Stimulated activated CD4-positive, alpha-beta T cell treated with anti-CD3 and anti-CD28 coated beads, Interleukin-1b, Interleukin-23, amount 100 ng/mL, for 48 hours (primary cell): ENCODE measurements around the gene PTPN23.
A peak's percentile ranks its signal among the peaks of the same experiment; 100 is the strongest.

Experiments
- DNase-seq: peaks from one replicate; pipeline ENCODE4 v3.0.0-alpha.2; 2020

Gene PTPN23

DNA sequence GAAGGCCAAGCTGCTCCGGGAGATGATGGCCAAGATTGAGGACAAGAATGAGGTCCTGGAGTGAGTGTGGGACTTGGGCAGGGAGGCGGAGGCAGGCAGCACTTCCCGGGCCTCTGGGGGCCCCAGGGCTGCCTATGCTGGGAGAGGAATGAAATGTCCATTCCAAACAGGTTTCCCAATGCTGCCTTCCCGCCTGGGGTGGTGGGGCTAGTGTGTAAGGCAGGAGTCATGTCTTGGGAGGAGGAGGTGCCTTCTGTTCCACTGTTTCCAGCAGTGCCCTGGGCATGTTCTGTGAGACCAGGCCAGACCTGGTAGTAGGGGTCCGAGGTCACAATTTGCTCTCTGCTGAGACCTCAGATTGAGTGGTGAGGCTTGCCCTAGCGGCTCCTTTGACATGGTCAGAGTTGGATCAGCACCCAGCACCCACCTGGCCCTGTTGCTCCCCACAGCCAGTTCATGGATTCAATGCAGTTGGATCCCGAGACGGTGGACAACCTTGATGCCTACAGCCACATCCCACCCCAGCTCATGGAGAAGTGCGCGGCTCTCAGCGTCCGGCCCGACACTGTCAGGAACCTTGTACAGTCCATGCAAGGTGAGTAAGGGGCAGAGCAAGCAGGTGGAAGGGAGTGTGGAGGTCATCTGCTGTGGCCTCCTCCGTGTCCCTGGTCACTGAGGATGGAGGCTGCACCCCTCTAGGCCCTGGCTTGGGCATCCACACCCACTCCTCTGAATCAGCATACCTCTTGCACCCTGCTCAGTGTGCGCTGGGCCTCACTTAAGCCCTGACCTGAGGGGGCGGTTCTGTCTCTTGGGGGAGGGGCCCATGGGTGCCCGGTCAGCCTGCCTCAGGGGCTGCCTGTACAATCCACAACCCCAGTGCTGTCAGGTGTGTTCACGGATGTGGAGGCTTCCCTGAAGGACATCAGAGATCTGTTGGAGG lies 27.3 kb downstream of the PTPN23 start:
- no peak for DNase-seq

GRCh38 chr3:47408839-47409229 lies 28.0 kb downstream of the PTPN23 start:
- DNase-seq = no peak

GRCh38 chr3:47409284-47409683 lies 28.5 kb downstream of the PTPN23 start:
- DNase-seq = no peak

- no peak for DNase-seq
These were observed 29.0 kb downstream of the PTPN23 start for GRCh38 chr3:47409688-47410416.

DNA sequence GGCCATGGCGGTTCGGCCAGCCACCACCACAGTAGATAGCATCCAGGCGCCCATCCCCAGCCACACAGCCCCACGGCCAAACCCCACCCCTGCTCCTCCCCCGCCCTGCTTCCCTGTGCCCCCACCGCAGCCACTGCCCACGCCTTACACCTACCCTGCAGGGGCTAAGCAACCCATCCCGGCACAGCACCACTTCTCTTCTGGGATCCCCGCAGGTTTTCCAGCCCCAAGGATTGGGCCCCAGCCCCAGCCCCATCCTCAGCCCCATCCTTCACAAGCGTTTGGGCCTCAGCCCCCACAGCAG lies 29.5 kb downstream of the PTPN23 start:
- no peak for DNase-seq

- DNase-seq = no peak
These were observed 30.2 kb downstream of the PTPN23 start for GRCh38 chr3:47410801-47411646.

GRCh38 chr3:47411696-47412452 lies 31.1 kb downstream of the PTPN23 start:
- DNase-seq = no peak

DNA sequence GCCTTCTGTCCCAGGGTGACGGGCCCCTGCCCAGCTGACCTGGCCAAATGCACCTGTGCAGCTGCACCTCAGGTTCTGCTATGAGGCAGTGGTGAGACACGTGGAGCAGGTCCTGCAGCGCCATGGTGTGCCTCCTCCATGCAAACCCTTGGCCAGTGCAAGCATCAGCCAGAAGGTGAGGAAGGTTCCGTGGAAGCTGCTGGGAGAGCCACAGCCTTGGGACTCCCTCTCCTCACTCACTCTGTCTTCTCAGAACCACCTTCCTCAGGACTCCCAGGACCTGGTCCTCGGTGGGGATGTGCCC lies 31.6 kb downstream of the PTPN23 start:
- no peak for DNase-seq

DNA sequence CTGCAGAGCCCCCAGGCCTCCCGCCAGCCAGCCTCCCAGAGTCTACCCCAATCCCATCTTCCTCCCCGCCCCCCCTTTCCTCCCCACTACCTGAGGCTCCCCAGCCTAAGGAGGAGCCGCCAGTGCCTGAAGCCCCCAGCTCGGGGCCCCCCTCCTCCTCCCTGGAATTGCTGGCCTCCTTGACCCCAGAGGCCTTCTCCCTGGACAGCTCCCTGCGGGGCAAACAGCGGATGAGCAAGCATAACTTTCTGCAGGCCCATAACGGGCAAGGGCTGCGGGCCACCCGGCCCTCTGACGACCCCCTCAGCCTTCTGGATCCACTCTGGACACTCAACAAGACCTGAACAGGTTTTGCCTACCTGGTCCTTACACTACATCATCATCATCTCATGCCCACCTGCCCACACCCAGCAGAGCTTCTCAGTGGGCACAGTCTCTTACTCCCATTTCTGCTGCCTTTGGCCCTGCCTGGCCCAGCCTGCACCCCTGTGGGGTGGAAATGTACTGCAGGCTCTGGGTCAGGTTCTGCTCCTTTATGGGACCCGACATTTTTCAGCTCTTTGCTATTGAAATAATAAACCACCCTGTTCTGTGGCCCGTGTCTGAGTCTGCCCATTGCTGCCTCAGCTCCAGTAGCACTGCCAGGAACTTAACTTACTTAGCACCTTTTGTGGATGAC lies 32.2 kb downstream of the PTPN23 start:
- no peak for DNase-seq

- no peak for DNase-seq
These were observed 32.9 kb downstream of the PTPN23 start for GRCh38 chr3:47413751-47414150.

DNA sequence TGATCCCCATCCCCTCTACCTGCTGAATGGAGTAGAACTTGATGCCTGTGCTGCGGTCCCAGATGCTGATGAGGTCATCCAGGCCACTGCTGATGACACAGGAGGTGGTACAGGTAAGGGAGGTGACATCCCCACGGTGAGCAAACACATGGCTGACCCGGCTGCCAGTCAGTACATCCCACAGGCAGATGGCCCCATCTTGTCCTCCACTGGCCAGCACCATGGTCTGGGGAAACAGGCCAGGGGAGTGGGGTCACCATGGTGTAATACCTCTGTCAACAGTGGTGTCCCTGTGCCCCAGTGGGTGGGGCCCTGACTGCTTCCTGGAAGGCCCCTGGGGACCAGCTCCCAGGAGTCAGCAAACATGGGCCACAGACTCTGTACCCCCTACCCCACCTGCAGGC lies 33.3 kb downstream of the PTPN23 start:
- no peak for DNase-seq

DNA sequence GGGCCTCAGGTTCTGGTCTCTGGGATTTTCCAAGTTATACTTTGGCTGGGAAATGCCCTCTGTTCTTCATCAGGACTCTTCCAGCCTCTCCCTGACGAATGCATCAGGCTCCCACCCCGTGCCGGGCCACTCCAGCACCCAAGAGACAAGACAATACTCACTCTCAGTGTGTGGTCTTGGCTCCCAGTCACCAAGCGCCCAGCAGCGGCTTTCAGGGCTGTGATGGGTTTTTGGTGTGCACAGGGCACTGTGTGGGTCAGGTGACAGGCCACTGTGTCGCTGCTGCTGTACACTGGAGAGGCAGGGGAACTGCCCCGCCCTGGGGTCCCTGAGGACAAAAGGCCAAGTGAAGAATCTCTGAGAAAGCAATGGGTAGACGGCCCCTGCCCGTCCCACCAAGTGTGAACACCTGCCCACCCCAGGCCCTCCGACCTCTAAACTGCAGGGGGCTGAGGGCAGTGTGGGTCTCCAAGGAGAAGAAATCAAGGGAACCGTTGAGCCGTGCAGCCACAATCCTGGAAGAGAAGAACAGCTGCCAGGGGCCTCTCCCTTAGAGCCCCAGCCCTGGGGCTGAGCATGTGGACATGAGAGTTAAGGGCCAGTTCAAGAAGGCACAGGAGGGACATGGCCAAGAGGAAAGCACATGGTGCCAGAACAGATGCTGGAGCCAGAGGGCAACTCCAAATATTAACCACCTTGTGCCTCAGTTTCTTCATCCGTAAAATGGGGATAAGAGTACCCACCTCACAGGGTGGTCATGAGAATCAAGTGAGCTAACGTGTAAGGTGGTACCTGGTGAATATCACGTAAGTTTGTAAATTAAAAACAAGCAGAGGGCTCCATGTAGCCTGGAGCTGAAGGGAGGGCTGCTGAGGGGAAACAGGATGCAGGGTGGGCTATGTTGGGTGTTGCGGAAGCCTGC lies 34.1 kb downstream of the PTPN23 start:
- no peak for DNase-seq

- DNase-seq = no peak
These were observed 35.2 kb downstream of the PTPN23 start for GRCh38 chr3:47416041-47416440.

DNA sequence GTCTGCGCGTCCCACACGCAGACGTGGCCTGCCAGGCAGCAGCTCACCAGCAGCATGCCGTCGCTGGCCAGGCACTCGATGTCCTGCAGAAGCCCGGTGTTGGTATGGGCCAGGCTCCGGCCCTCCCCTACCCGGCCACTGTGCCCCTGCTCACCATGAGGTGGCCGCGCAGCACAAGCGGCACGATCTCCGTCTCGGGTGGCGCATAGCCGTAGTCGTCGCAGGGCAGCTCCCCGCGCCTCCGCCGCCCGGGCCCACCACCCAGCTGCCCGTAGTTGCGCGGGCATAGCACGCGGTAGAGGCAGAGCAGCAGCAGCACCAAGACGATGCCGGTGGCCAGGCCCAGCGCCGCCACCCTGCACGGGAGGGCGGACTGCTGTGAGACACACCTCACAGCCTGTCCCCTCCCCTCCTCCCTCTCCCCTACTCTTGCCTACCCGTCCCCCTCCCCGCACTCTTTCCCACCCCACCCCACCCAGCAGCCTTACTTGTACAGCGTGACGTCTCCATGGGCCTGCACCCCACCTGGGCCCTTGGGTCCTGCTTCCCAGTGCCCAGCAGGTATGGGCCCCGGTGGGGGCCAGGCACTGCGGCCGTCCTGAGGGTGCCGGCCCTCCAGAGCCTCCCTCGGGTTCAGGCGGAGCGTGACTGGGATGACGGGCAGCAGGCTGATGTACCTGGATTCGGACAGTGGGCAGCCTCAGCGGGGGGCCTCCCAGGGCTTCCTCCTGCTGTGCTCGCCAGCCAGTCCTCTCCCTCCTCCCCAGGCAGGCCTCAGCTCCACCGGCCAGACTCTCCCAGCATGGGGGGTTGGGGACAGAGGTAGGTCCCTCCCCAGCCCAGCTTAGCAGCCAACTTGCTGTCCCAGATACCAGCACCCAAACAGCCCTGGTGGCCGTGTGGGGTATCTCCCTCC lies 37.6 kb downstream of the PTPN23 start:
- DNase-seq = peak; percentile 28

DNA sequence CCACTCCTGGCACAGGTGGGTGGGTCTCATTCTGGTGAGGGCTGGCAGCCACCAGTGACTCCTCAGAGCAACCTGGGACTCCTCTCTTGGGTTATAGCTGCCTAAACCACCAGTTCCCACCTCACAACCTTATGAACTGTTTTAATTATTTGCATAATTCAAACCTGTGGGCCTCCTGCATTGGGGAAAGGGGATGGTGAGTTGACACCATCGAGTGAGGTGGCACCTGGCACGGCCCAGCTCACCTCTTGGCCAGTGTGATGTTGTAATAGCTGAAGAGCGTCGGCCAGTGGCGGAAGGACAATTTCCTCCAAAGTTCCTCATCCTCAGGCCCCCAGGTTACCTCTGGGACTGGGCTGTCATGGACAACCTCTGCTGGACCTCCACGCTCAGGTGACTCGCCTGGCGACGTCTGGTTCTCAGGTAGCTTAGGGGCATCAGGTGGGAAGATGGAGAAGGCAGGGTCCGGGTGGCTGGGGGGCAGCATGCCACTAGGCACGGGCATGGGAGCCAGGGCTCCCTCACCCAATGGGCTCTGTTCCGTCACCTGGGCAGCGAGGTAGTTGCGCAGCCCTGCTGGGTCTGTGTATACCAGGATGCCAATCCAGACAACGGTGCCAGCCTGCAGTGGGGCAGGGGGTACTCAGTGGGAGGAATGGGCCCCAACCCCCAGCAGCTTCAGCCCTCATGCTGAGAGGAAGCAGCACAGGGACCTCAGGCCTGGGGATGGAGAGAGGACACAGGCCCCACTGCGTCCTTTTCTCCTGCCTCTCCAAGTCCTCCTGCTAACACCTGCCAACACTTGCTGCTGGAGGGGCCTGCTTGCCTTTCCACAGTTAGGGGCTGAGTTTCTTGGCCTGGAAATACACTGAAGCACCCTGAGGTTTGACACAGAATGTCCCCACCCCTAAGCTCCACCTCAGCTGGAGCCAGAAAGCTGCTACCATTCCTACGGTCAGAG lies 38.5 kb downstream of the PTPN23 start:
- no peak for DNase-seq

- no peak for DNase-seq
These were observed 39.2 kb downstream of the PTPN23 start for GRCh38 chr3:47420044-47420430.

DNA sequence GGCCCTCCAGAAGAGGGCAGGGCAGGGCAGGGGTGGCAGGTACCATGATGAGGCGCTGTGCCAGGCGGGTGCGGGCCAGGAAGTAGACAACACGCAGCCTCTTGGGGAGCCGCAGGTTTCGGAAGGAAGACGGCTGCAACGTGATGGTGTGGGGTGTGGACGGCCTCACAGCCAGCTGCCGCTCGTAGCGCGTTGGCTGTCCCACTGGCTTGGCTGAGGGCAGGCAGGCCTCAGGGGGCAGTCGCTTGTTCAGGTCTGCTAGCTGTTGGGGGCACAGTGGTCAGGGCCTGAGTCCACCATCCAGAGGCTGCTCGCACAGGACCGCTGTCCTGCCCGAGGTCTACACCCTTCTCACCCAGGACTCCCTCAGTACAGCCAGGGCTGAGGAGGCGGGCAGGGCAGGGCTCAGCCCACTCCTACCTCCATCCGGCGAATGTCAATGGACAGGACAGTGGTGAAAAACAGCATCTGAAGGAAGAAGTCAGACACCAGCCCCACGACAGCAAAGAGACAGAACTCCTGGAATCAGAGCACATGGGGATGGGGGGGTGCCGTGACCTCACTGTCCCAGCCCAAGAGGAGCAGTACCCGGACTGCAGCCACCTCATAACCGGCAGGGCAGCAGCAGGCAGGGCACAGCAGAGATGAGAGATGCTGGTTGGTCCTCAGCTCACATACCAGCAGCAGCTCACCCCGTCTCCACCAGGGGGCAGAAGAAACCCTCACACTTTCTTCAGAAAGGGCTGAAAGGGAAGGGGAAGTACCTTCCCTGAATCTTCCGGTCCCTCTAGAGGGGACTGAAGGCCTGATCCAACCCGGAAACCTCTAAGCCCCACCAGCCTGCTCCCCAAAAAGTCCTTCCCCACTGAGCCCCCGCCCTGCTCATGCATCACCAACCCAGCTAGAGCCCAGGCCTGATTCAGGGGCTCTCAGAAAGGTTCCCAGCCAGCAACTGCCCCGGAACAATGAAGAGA lies 40.0 kb downstream of the PTPN23 start:
- DNase-seq = peak; percentile 91
